HG03095 (cell line): ENCODE results near the gene CPA1.

Experiments
- ATAC-seq: cut with Tn5 transposase; IDR thresholded peaks from one replicate; pipeline ENCODE4 v1.9.1; 2021; ENCODE audit warnings: moderate library complexity; ENCODE audit not compliant: unreplicated experiment

The CPA1 gene

GRCh38 chr7:130379921-130380860, at the start of gene CPA1:
TSS of gene CPA1 (plus strand) at chr7:130380494. CDS start at chr7:130380521, 27 bp downstream.
- no peak for ATAC-seq

- no peak for ATAC-seq
Measured at GRCh38 chr7:130332259-130333053, 47.8 kb upstream of the CPA1 start.

- ATAC-seq, result no peak
Measured at GRCh38 chr7:130333832-130334231, 46.5 kb upstream of the CPA1 start.

- ATAC-seq, result no peak
Measured at GRCh38 chr7:130334274-130334673, 46.0 kb upstream of the CPA1 start.

GRCh38 chr7:130337410-130337971, 42.8 kb upstream of the CPA1 start:
- ATAC-seq, result no peak

- no peak for ATAC-seq
Measured at GRCh38 chr7:130338233-130338632, 42.1 kb upstream of the CPA1 start.

- ATAC-seq, result no peak
Measured at GRCh38 chr7:130341882-130342281, 38.4 kb upstream of the CPA1 start.

- ATAC-seq, result no peak
Measured at GRCh38 chr7:130342701-130343380, 37.5 kb upstream of the CPA1 start.

- ATAC-seq, result no peak
Measured at GRCh38 chr7:130344271-130344866, 35.9 kb upstream of the CPA1 start, which contains the start of gene CPA5. TSS of gene CPA5 (plus strand) at chr7:130344816. CDS start at chr7:130346486, 1,670 bp downstream.

- ATAC-seq, result no peak
Measured at GRCh38 chr7:130345136-130345535, 35.2 kb upstream of the CPA1 start.

- no peak for ATAC-seq
Measured at GRCh38 chr7:130345725-130346124, 34.6 kb upstream of the CPA1 start.

- ATAC-seq, result no peak
Measured at GRCh38 chr7:130346177-130346905, 34.0 kb upstream of the CPA1 start.

- no peak for ATAC-seq
Measured at GRCh38 chr7:130346941-130347340, 33.4 kb upstream of the CPA1 start.

- ATAC-seq, result no peak
Measured at GRCh38 chr7:130349911-130350782, 30.1 kb upstream of the CPA1 start.

GRCh38 chr7:130350945-130351790, 29.1 kb upstream of the CPA1 start:
- no peak for ATAC-seq

- no peak for ATAC-seq
Measured at GRCh38 chr7:130351791-130352090, 28.6 kb upstream of the CPA1 start.

GRCh38 chr7:130352194-130353074, 27.9 kb upstream of the CPA1 start:
- no peak for ATAC-seq
